Measurements from ENCODE around the gene CNOT4.
"Not testable (repeated sequence)": the region's sequence is repeated elsewhere in the genome, so short reads cannot be mapped to it uniquely, and the experiment has no call there.

The CNOT4 gene

GRCh38 chr7:135320953-135321352, 188.9 kb downstream of the CNOT4 start:
- not testable (repeated sequence) for DNase-seq

GRCh38 chr7:135320268-135320667, 189.6 kb downstream of the CNOT4 start:
- no peak for DNase-seq

- no peak for DNase-seq
Measured at GRCh38 chr7:135317676-135318325, 192.1 kb downstream of the CNOT4 start.

- no peak for DNase-seq
Measured at GRCh38 chr7:135316648-135317313, 193.1 kb downstream of the CNOT4 start.

GRCh38 chr7:135313971-135314370, 195.9 kb downstream of the CNOT4 start:
- no peak for DNase-seq

All from activated CD4-positive, CD25-positive, alpha-beta regulatory T cell treated with anti-CD3 and anti-CD28 coated beads, Interleukin-2, amount 50 U/mL, for 72 hours (primary cell).